Neural crest cell (in vitro differentiated cells): ENCODE measurements around the gene DDAH1. TPM values are rescaled to one million over a fixed set of nuclear protein-coding genes. Genes with fewer than 3 reads are reported as not detected.

Experiments used
- DNase-seq: peaks from one replicate; pipeline ENCODE4 v3.0.0; 2021; ENCODE audit warnings: low read depth, mixed read lengths, low spot score
- H3K27ac Mint-ChIP-seq: one replicate; pipeline ENCODE4 v1.8.0; 2021; ENCODE audit warnings: mild to moderate bottlenecking, mixed read lengths; ENCODE audit not compliant: unreplicated experiment
- H3K27me3 Mint-ChIP-seq: 2 replicates; pipeline ENCODE4 v1.8.0; 2021; ENCODE audit warnings: low read depth, mild to moderate bottlenecking, mixed read lengths
- H3K36me3 Mint-ChIP-seq: 2 replicates; pipeline ENCODE4 v1.8.0; 2021; ENCODE audit warnings: low read depth, mild to moderate bottlenecking, mixed read lengths
- H3K4me1 Mint-ChIP-seq: 2 replicates; pipeline ENCODE4 v1.8.0; 2021; ENCODE audit warnings: mixed read lengths
- H3K4me3 Mint-ChIP-seq: one replicate; pipeline ENCODE4 v1.8.0; 2021; ENCODE audit warnings: mild to moderate bottlenecking, mixed read lengths
- H3K9me3 Mint-ChIP-seq: 2 replicates; pipeline ENCODE4 v1.8.0; 2021; ENCODE audit warnings: mixed read lengths
- total RNA-seq: library from RNA; stranded (reverse); gene quantifications from 2 replicates; pipeline ENCODE4 v1.2.1, GENCODE V29; 2021
- TF ChIP-seq, protein P1 (sequence below): fragments of 200-600 bp; sonication (generic); conservative IDR thresholded peaks from 2 replicates; pipeline ENCODE4 v1.5.0; 2021; ENCODE audit warnings: antibody characterized with exemption, mild to moderate bottlenecking

Gene DDAH1
- total RNA-seq, 1 donor from 2014 or later: 22.3 TPM

DNA sequence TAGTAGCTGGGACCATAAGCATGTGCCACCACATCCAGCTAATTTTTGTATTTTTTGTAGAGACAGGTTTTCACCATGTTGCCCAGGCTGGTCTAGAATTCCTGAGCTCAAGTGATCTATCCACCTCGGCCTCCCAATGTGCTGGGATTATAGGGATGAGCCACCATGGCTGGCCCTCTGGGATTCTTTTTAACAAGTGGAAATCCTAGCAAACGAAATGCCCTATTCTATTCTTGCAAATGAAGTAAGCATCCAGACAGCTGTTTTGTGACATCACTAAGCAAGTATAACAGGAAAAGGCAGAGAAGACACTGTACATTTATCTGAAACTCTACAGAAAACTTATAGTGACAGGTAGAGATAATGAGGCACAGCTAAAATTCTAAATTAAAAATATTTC lies 86.4 kb downstream of the DDAH1 start:
- peaks cover 14% of the 10 kb centered on the region for H3K9me3 Mint-ChIP-seq
- H3K27me3 Mint-ChIP-seq: no peaks in the 10 kb centered on the region
- no peak overlapping the region for H3K4me3 Mint-ChIP-seq
- TF ChIP-seq, protein P1, sequence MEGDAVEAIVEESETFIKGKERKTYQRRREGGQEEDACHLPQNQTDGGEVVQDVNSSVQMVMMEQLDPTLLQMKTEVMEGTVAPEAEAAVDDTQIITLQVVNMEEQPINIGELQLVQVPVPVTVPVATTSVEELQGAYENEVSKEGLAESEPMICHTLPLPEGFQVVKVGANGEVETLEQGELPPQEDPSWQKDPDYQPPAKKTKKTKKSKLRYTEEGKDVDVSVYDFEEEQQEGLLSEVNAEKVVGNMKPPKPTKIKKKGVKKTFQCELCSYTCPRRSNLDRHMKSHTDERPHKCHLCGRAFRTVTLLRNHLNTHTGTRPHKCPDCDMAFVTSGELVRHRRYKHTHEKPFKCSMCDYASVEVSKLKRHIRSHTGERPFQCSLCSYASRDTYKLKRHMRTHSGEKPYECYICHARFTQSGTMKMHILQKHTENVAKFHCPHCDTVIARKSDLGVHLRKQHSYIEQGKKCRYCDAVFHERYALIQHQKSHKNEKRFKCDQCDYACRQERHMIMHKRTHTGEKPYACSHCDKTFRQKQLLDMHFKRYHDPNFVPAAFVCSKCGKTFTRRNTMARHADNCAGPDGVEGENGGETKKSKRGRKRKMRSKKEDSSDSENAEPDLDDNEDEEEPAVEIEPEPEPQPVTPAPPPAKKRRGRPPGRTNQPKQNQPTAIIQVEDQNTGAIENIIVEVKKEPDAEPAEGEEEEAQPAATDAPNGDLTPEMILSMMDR: no peak
- no peak overlapping the region for H3K27ac Mint-ChIP-seq
- peaks cover 30% of the 10 kb centered on the region for H3K4me1 Mint-ChIP-seq
- peaks cover 13% of the 10 kb centered on the region for H3K36me3 Mint-ChIP-seq
- no peak for DNase-seq

DNA sequence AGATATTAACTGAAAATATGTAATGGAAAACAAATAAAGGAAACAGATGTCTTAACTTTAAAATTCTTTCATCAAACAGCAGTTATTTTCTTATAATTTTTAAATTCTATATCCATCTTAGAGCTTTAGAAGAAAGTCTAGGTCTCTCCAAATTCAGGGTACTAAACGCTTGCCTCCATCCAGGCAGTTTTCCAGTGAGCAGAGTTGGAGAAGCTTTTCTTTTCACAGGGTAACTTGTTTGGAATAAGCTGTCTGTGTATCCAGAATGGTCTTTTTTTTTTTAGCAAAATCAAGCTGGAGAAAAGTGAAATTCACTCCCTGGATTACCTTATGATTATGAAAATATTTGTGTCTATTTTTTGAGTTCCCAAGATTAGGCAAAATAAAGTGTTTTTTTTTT lies 88.6 kb downstream of the DDAH1 start:
- H3K9me3 Mint-ChIP-seq: no peaks in the 10 kb centered on the region
- TF ChIP-seq, protein P1: no peak
- no peak overlapping the region for H3K4me3 Mint-ChIP-seq
- no peaks in the 10 kb centered on the region for H3K27me3 Mint-ChIP-seq
- DNase-seq: no peak
- H3K36me3 Mint-ChIP-seq: no peaks in the 10 kb centered on the region
- H3K4me1 Mint-ChIP-seq: peaks cover 34% of the 10 kb centered on the region
- peak overlapping the region; percentile 19 for H3K27ac Mint-ChIP-seq

DNA sequence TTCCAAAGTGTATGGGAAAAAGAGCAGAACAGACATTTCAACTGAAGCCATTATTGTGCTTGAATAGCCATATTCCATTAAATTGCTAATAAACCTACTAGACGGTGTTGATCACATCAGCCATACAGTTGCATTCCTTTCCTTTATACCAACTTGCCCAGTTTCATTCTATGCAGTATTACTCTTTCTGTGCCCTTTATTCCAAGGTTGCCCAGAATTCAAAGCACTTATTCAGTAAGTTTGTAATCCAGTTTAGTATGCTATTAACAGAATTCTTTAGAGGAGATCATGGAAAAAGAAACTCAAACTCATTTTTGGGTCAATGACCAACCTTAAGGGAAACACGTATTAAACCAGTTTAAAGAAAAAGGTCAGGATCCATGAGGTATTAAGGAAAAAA lies 89.5 kb downstream of the DDAH1 start:
- Mint-ChIP-seq H3K27ac (no peak overlapping the region), H3K36me3 (no peaks in the 10 kb centered on the region), H3K4me1 (peaks cover 37% of the 10 kb centered on the region), H3K4me3 (no peak overlapping the region), H3K9me3 (no peaks in the 10 kb centered on the region), H3K27me3 (no peaks in the 10 kb centered on the region)
- TF ChIP-seq, protein P1: no peak
- DNase-seq: no peak

DNA sequence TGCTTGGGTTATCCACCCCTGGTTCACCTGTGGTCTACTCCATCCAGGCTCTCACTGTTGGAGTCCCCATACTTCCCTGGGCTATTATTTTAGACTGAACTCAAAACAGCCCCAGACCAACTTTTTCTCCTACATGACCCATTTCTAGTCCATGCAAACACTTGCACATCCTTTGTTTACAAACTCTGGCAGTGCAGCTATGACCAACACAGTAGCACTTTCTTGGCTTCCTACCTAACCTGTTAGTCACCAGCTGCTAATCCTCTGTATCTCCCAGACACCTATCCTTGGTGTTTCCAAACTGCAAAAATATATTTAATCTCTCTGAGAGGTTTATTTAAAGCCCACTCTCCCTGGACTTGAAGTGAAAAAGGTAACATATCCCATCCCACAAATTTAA lies 90.8 kb downstream of the DDAH1 start:
- peaks cover 30% of the 10 kb centered on the region for H3K4me1 Mint-ChIP-seq
- no peaks in the 10 kb centered on the region for H3K27me3 Mint-ChIP-seq
- no peaks in the 10 kb centered on the region for H3K36me3 Mint-ChIP-seq
- TF ChIP-seq, protein P1: no peak
- H3K27ac Mint-ChIP-seq: no peak overlapping the region
- no peaks in the 10 kb centered on the region for H3K9me3 Mint-ChIP-seq
- DNase-seq: no peak
- H3K4me3 Mint-ChIP-seq: no peak overlapping the region

DNA sequence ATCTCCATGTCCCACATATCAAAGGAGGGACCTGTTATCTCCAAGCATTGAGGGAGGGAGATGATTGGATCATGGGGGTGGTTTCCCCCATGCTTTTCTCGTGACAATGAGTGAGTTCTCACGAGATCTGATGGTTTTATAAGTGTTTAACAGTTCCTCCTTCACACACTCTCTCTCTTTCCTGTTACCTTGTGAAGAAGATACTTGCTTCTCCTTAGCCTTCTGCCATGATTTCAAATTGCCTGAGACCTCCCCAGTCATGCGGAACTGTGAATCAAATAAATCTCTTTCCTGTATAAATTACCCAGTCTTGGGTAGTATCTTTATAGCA lies 91.6 kb downstream of the DDAH1 start:
- Mint-ChIP-seq H3K4me1 (peaks cover 33% of the 10 kb centered on the region), H3K36me3 (no peaks in the 10 kb centered on the region), H3K4me3 (no peak overlapping the region), H3K9me3 (no peaks in the 10 kb centered on the region), H3K27ac (no peak overlapping the region), H3K27me3 (no peaks in the 10 kb centered on the region)
- no peak for DNase-seq
- TF ChIP-seq, protein P1: no peak
